RWPE1 (cell line): Measurements from ENCODE around the gene MAN2A1.

Source experiments
- CTCF ChIA-PET: fragments of 350-600 bp; sonication (Branson Sonifier 250); formaldehyde crosslinking; extraction: SDS; loops from one replicate; lab custom pipeline; 2021; lab: Yijun Ruan, JAX
- POLR2A ChIA-PET: fragments of 400-600 bp; formaldehyde crosslinking; extraction: SDS; loops from one replicate; lab custom pipeline; 2020; ENCODE audit warnings: antibody characterized with exemption; ENCODE audit not compliant: low non-redundant PET; lab: Yijun Ruan, JAX
- DNase-seq: peaks from one replicate; pipeline ENCODE4 v3.0.0; 2012; ENCODE audit warnings: low spot score
- H3K27ac ChIP-seq: fragments of 450-650 bp; 2 replicates; pipeline ENCODE4 v1.5.1; 2017
- TF ChIP-seq, protein P1 (sequence below): fragments of 450-650 bp; conservative IDR thresholded peaks from 2 replicates; pipeline ENCODE4 v1.5.1; 2017; ENCODE audit warnings: low read depth, mild to moderate bottlenecking

The MAN2A1 gene

DNA sequence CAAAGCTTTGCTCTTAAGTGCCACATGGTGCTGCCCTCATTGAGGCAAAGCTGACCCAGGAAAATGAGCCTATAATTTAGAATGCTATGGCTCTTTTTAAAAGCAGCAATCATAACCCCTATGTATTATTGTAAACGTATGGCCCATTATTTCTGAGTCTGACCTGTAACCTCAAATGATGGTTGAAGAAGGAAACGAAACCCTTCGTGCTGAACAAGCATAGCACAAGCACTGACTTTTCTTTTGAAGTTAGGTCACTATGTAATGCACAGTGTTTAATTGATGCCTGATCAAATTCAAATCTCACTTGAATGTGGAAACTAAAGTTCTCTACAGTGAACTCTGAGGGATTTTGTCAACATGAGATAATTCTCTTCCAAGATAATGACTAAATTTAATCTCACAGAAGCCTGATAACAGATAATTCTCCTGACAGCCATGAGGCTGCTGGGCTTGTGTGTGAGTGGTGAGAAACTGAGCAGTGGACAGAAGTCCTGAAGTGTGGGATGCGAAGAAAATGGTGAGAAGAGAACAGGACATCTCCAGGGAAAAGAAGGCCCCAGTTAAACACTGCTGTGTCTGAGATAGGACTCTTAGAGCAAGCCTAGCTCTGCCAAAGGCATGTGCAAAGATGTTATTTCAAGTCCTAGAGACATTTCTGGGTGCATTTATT, 226.9 kb downstream of the MAN2A1 start:
- POLR2A ChIA-PET, result no interaction called here
- H3K27ac ChIP-seq, result no peak overlapping the region
- no peak for DNase-seq
- TF ChIP-seq, protein P1, sequence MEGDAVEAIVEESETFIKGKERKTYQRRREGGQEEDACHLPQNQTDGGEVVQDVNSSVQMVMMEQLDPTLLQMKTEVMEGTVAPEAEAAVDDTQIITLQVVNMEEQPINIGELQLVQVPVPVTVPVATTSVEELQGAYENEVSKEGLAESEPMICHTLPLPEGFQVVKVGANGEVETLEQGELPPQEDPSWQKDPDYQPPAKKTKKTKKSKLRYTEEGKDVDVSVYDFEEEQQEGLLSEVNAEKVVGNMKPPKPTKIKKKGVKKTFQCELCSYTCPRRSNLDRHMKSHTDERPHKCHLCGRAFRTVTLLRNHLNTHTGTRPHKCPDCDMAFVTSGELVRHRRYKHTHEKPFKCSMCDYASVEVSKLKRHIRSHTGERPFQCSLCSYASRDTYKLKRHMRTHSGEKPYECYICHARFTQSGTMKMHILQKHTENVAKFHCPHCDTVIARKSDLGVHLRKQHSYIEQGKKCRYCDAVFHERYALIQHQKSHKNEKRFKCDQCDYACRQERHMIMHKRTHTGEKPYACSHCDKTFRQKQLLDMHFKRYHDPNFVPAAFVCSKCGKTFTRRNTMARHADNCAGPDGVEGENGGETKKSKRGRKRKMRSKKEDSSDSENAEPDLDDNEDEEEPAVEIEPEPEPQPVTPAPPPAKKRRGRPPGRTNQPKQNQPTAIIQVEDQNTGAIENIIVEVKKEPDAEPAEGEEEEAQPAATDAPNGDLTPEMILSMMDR, result no peak
- CTCF ChIA-PET, result no interaction called here
